ENCODE results near the gene AGBL5. TPM values are rescaled to one million over a fixed set of nuclear protein-coding genes. Genes with fewer than 3 reads are reported as not detected.
"Not testable (repeated sequence)": the region's sequence is repeated elsewhere in the genome, so short reads cannot be mapped to it uniquely, and the experiment has no call there.

The AGBL5 gene
- total and polyA plus RNA-seq, 8 donors, result 7.8 to 29.0 (median 12.2) TPM

- WGBS, 5 donors, result 76 to 84% (median 83%) methylated on average over 4 to 5 of the region's 5 CpGs
- H3K36me3 ChIP-seq, result peaks cover 0 to 15% (median 0%) of the 10 kb centered on the region in 4 donors
Observed at GRCh38 chr2:27102329-27102728, 50.9 kb downstream of the AGBL5 start.

GRCh38 chr2:27105981-27106380, 54.5 kb downstream of the AGBL5 start:
- no peak for DNase-seq
- H3K27me3 ChIP-seq, result peaks cover 0 to 28% (median 0%) of the 10 kb centered on the region in 3 donors
- H3K36me3 ChIP-seq, result no peaks in the 10 kb centered on the region
- H3K4me3 ChIP-seq, result no peak overlapping the region
- no peaks in the 10 kb centered on the region for H3K4me1 ChIP-seq
- no peak for TF ChIP-seq CTCF (IDR thresholded peaks at IDR 0.05)
- no peak for TF ChIP-seq POLR2AphosphoS5 (IDR thresholded peaks at IDR 0.05)
- no peak for TF ChIP-seq EP300 (IDR thresholded peaks at IDR 0.05)
- TF ChIP-seq POLR2A (IDR thresholded peaks at IDR 0.05), result no peak
- no peak overlapping the region for H3K27ac ChIP-seq
- no peaks in the 10 kb centered on the region for H3K9me3 ChIP-seq
- intact Hi-C loops (cut with DNase I; ENCODE audit: low total_unique reads), result loop anchor here (10.0 kb wide), 1 partner anchor 79 kb away; no protein-coding TSS in a partner anchor
- 61 to 79% (median 74%) methylated on average over 3 of the region's 3 CpGs for WGBS, 5 donors

More at GRCh38 chr2:27102329-27102728, 50.9 kb downstream of the AGBL5 start:
- Histone ChIP-seq H3K4me3 (no peak overlapping the region), H3K27ac (no peak overlapping the region), H3K27me3 (peaks cover 0 to 25% (median 0%) of the 10 kb centered on the region in 3 donors), H3K9me3 (no peaks in the 10 kb centered on the region), H3K4me1 (no peaks in the 10 kb centered on the region)
- intact Hi-C loops (cut with DNase I; ENCODE audit: low total_unique reads), result loop anchor here (5.0 to 10.0 kb wide), 2 partner anchors 82 to 180 kb away; partner anchors contain the start of gene TRIM54
- TF ChIP-seq POLR2A (IDR thresholded peaks at IDR 0.05) (no peak), CTCF (IDR thresholded peaks at IDR 0.05) (no peak), POLR2AphosphoS5 (IDR thresholded peaks at IDR 0.05) (no peak), EP300 (IDR thresholded peaks at IDR 0.05) (no peak)
- no peak for DNase-seq

- Histone ChIP-seq H3K27ac (no peak overlapping the region), H3K27me3 (peaks cover 0 to 28% (median 0%) of the 10 kb centered on the region in 3 donors), H3K9me3 (no peaks in the 10 kb centered on the region), H3K4me3 (no peak overlapping the region), H3K36me3 (no peaks in the 10 kb centered on the region), H3K4me1 (no peaks in the 10 kb centered on the region)
- TF ChIP-seq POLR2A (IDR thresholded peaks at IDR 0.05) (no peak), CTCF (IDR thresholded peaks at IDR 0.05) (no peak), EP300 (IDR thresholded peaks at IDR 0.05) (no peak), POLR2AphosphoS5 (IDR thresholded peaks at IDR 0.05) (no peak)
- intact Hi-C loops (cut with DNase I; ENCODE audit: low total_unique reads), result loop anchor here (10.0 kb wide), 1 partner anchor 77 kb away; no protein-coding TSS in a partner anchor
- 77 to 90% (median 81%) methylated on average over 2 of the region's 2 CpGs for WGBS, 5 donors
- DNase-seq, result no peak
Observed at GRCh38 chr2:27108221-27108620, 56.8 kb downstream of the AGBL5 start.

- intact Hi-C loops (cut with DNase I; ENCODE audit: low total_unique reads), result loop anchor here (10.0 kb wide), 1 partner anchor 76 kb away; no protein-coding TSS in a partner anchor
- WGBS, 5 donors, result 89 to 98% (median 94%) methylated on average over 3 of the region's 3 CpGs
Observed at GRCh38 chr2:27109083-27109482, 57.6 kb downstream of the AGBL5 start.

GRCh38 chr2:27110603-27111352, 59.3 kb downstream of the AGBL5 start:
- H3K9me3 ChIP-seq; DNase-seq; H3K36me3 ChIP-seq; H3K4me1 ChIP-seq; H3K4me3 ChIP-seq; H3K27ac ChIP-seq; intact Hi-C loops (cut with DNase I; ENCODE audit: low total_unique reads): not testable (repeated sequence)
- peaks cover 0 to 17% (median 0%) of the 10 kb centered on the region in 3 donors for H3K27me3 ChIP-seq
- 77 to 88% (median 86%) methylated on average over 24 of the region's 24 CpGs for WGBS, 5 donors

More at GRCh38 chr2:27109083-27109482, 57.6 kb downstream of the AGBL5 start:
- TF ChIP-seq POLR2AphosphoS5 (IDR thresholded peaks at IDR 0.05) (no peak), EP300 (IDR thresholded peaks at IDR 0.05) (no peak), CTCF (IDR thresholded peaks at IDR 0.05) (no peak), POLR2A (IDR thresholded peaks at IDR 0.05) (no peak)
- Histone ChIP-seq H3K9me3 (no peaks in the 10 kb centered on the region), H3K27ac (no peak overlapping the region), H3K27me3 (peaks cover 0 to 28% (median 0%) of the 10 kb centered on the region in 3 donors), H3K4me3 (no peak overlapping the region), H3K4me1 (no peaks in the 10 kb centered on the region), H3K36me3 (no peaks in the 10 kb centered on the region)
- no peak for DNase-seq

- intact Hi-C loops (cut with DNase I; ENCODE audit: low total_unique reads); H3K36me3 ChIP-seq; H3K9me3 ChIP-seq; DNase-seq; H3K4me1 ChIP-seq; H3K4me3 ChIP-seq; H3K27ac ChIP-seq: not testable (repeated sequence)
- H3K27me3 ChIP-seq, result peaks cover 0 to 12% (median 0%) of the 10 kb centered on the region in 3 donors
- 92 to 100% (median 95%) methylated on average over 2 to 49 of the region's 49 CpGs for WGBS, 5 donors
Observed at GRCh38 chr2:27111392-27112078, 60.1 kb downstream of the AGBL5 start.

All from stomach (tissue), 9 donors.